Transverse colon (tissue), 4 donors: ENCODE results near the gene CD2BP2.

ENCODE experiments used
- POLR2A ChIP-seq: fragments of 450-650 bp; IDR thresholded peaks from one replicate; pipeline ENCODE4 v1.6.1; 2016; ENCODE audit warnings: antibody characterized with exemption, mild to moderate bottlenecking, moderate library complexity
- POLR2AphosphoS5 ChIP-seq, 3 donors: sonication (generic); formaldehyde crosslinking; IDR thresholded peaks; one replicate each; pipeline ENCODE4 v1.6.1; 2016; ENCODE audit warnings: antibody characterized with exemption in 3 of 3
- TF ChIP-seq, protein P1 (sequence below), 5 experiments: fragments of 200-600 bp in 3 of 5; fragments of 450-650 bp in 2 of 5; sonication (generic) in 3 of 5; IDR thresholded peaks; 1 replicate in 2 of 5; 2 replicates in 3 of 5; pipeline ENCODE4 v1.5.1; 2016 to 2017; ENCODE audit warnings: antibody characterized with exemption in 5 of 5, inconsistent platforms in 3 of 5, mild to moderate bottlenecking in 2 of 5, moderate library complexity in 1 of 5

DNA sequence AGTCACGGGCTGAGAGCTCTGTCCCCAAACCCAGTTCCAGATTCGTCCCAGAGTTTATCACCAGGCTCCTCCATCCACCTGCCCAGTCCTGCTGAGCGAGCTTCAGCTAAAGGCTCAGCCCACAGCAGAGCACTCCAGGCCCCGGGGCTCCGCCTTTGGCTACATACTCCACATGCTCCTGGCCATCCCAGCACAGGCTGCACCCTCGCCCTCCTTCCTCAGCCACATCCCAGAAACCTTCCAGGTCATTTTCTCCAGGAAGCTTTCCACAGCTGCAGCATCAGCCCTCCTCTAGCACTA is 4.7 kb upstream of the CD2BP2 start:
- TF ChIP-seq, protein P1, sequence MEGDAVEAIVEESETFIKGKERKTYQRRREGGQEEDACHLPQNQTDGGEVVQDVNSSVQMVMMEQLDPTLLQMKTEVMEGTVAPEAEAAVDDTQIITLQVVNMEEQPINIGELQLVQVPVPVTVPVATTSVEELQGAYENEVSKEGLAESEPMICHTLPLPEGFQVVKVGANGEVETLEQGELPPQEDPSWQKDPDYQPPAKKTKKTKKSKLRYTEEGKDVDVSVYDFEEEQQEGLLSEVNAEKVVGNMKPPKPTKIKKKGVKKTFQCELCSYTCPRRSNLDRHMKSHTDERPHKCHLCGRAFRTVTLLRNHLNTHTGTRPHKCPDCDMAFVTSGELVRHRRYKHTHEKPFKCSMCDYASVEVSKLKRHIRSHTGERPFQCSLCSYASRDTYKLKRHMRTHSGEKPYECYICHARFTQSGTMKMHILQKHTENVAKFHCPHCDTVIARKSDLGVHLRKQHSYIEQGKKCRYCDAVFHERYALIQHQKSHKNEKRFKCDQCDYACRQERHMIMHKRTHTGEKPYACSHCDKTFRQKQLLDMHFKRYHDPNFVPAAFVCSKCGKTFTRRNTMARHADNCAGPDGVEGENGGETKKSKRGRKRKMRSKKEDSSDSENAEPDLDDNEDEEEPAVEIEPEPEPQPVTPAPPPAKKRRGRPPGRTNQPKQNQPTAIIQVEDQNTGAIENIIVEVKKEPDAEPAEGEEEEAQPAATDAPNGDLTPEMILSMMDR (IDR thresholded peaks at IDR 0.05): no peak
- TF ChIP-seq POLR2A: no peak
- no peak for TF ChIP-seq POLR2AphosphoS5 (IDR thresholded peaks at IDR 0.05)
